T-cell (primary cell): ENCODE results near the gene ARL4A. TPM values are rescaled to one million over a fixed set of nuclear protein-coding genes. Genes with fewer than 3 reads are reported as not detected.
"Not testable (repeated sequence)": the region's sequence is repeated elsewhere in the genome, so short reads cannot be mapped to it uniquely, and the experiment has no call there.

Experiments
- ATAC-seq, 4 experiments: fragments of 200-7000 bp in 3 of 4; fragments of 150-1000 bp in 1 of 4; cut with Tn5 transposase; replicated peaks in 1 of 4; 1 replicate in 3 of 4; 2 replicates in 1 of 4; pipeline ENCODE4 v1.10.0; 2021; ENCODE audit warnings: moderate library complexity in 3 of 4, mild to moderate bottlenecking in 2 of 4, moderate number of reproducible peaks in 1 of 4
- CTCF ChIA-PET, 2 donors: fragments of 300-600 bp; sonication (Branson Sonifier 250); formaldehyde crosslinking; loops; one replicate each; lab custom pipeline; 2022; ENCODE audit warnings: antibody characterized with exemption in 2 of 2; lab: Charles Lee
- POLR2A ChIA-PET, 2 donors: fragments of 300-600 bp; sonication (Branson Sonifier 250); formaldehyde crosslinking; loops; one replicate each; lab custom pipeline; 2022; ENCODE audit warnings: antibody characterized with exemption in 2 of 2; lab: Charles Lee
- DNase-seq, 35 experiments: peaks; one replicate each; pipeline versions ENCODE4 v3.0.0 to v3.0.0-alpha.2; 2013 to 2023
- H3K27ac ChIP-seq: one replicate; pipeline ENCODE4 v1.5.1; 2013; ENCODE audit warnings: low read length
- H3K27me3 ChIP-seq, 2 experiments: replicated peaks in 1 of 2; 1 replicate in 1 of 2; 2 replicates in 1 of 2; pipeline versions ENCODE4 v1.6.1 to v1.7.0; 2013; ENCODE audit warnings: low read length in 1 of 2, mixed read lengths in 1 of 2; ENCODE audit not compliant: control insufficient read depth in 2 of 2, insufficient read depth in 2 of 2; ENCODE audit errors: extremely low read depth in 1 of 2
- H3K36me3 ChIP-seq, 2 donors: 1 replicate in 1 of 2; 2 replicates in 1 of 2; pipeline versions ENCODE4 v1.6.1 to v1.7.0; 2013; ENCODE audit warnings: low read length in 1 of 2; ENCODE audit not compliant: control insufficient read depth in 2 of 2, insufficient read depth in 1 of 2; ENCODE audit errors: extremely low read depth in 1 of 2
- H3K4me1 ChIP-seq, 2 experiments: 1 replicate in 1 of 2; 2 replicates in 1 of 2; pipeline versions ENCODE4 v1.6.1 to v1.7.0; 2013; ENCODE audit warnings: low read length in 2 of 2, mixed read lengths in 1 of 2; ENCODE audit not compliant: insufficient read depth in 2 of 2, control insufficient read depth in 1 of 2; ENCODE audit errors: extremely low read depth in 1 of 2
- H3K4me3 ChIP-seq, 2 donors: 1 replicate in 1 of 2; 2 replicates in 1 of 2; pipeline versions ENCODE4 v1.5.1 to v1.7.0; 2013; ENCODE audit warnings: mild to moderate bottlenecking in 2 of 2, low read length in 1 of 2, moderate library complexity in 1 of 2; ENCODE audit not compliant: control insufficient read depth in 1 of 2; ENCODE audit errors: extremely low read depth in 1 of 2
- H3K9me3 ChIP-seq: 2 replicates; pipeline ENCODE4 v1.7.0; 2013
- H3K27ac Mint-ChIP-seq, 2 donors: one replicate each; pipeline ENCODE4 v1.8.0; 2020 to 2021; ENCODE audit warnings: mild to moderate bottlenecking in 2 of 2, mixed read lengths in 2 of 2
- H3K27me3 Mint-ChIP-seq, 2 donors: one replicate each; pipeline ENCODE4 v1.8.0; 2021 to 2022; ENCODE audit warnings: mixed read lengths in 2 of 2
- H3K36me3 Mint-ChIP-seq: one replicate; pipeline ENCODE4 v1.8.0; 2021; ENCODE audit warnings: mixed read lengths
- H3K4me1 Mint-ChIP-seq, 3 donors: one replicate each; pipeline ENCODE4 v1.8.0; 2020 to 2022; ENCODE audit warnings: mixed read lengths in 3 of 3, mild to moderate bottlenecking in 1 of 3
- H3K4me3 Mint-ChIP-seq, 3 donors: one replicate each; pipeline ENCODE4 v1.8.0; 2020 to 2022; ENCODE audit warnings: mild to moderate bottlenecking in 3 of 3, mixed read lengths in 3 of 3, moderate library complexity in 3 of 3
- H3K9me3 Mint-ChIP-seq, 3 donors: one replicate each; pipeline ENCODE4 v1.8.0; 2020 to 2022; ENCODE audit warnings: mixed read lengths in 3 of 3
- WGBS: methylation state at CpG from one replicate; pipeline ENCODE4 v1.1.5; 2013; ENCODE audit warnings: missing lambda C conversion rate; ENCODE audit not compliant: insufficient coverage; 5-methylcytosine and 5-hydroxymethylcytosine counted together
- total RNA-seq, 35 experiments: library from RNA in 6 of 35; stranded (reverse) in 6 of 35; fragments of 120-200 nt in 1 of 35; gene quantifications; one replicate each; pipeline versions ENCODE4 v1.2.1 to v1.2.4 and lab custom pipeline; 2013 to 2026

The ARL4A gene
- total RNA-seq, 5 donors from 2014 or later (not counting 1 experiment from before 2014, with no cell fraction given) = 7.0 to 98.2 (median 13.6) TPM

GRCh38 chr7:12642508-12642907 is 44.9 kb upstream of the ARL4A start:
- Mint-ChIP-seq H3K27ac (no peak overlapping the region), H3K4me1 (peaks cover 10 to 13% (median 11%) of the 10 kb centered on the region in 3 donors), H3K36me3 (no peaks in the 10 kb centered on the region), H3K9me3 (no peaks in the 10 kb centered on the region), H3K4me3 (no peak overlapping the region), H3K27me3 (no peaks in the 10 kb centered on the region)
- POLR2A ChIA-PET = no interaction called here
- H3K36me3 ChIP-seq = no peaks in the 10 kb centered on the region
- H3K4me1 ChIP-seq = peaks cover 0 to 3% of the 10 kb centered on the region in 2 experiments
- H3K9me3 ChIP-seq = no peaks in the 10 kb centered on the region
- H3K27me3 ChIP-seq = no peaks in the 10 kb centered on the region
- H3K27ac ChIP-seq = no peak overlapping the region
- H3K4me3 ChIP-seq = no peak overlapping the region
- DNase-seq = no peak
- ATAC-seq = no peak
- CTCF ChIA-PET = interaction anchor here in 1 of 2 donors (1.2 kb wide), 1 partner anchor 9 kb away, joined by 3 read pairs; no protein-coding TSS in a partner anchor
- no CpG with 5 or more reads among the region's 5 CpGs for WGBS

GRCh38 chr7:12643001-12643643 is 44.3 kb upstream of the ARL4A start:
- DNase-seq = no peak
- Mint-ChIP-seq H3K9me3 (no peaks in the 10 kb centered on the region), H3K36me3 (no peaks in the 10 kb centered on the region), H3K4me1 (peaks cover 7 to 10% (median 7%) of the 10 kb centered on the region in 3 donors), H3K4me3 (no peak overlapping the region), H3K27ac (no peak overlapping the region), H3K27me3 (no peaks in the 10 kb centered on the region)
- ChIA-PET POLR2A (no interaction called here), CTCF (interaction anchor here in 1 of 2 donors (1.2 kb wide), 1 partner anchor 9 kb away, joined by 3 read pairs; no protein-coding TSS in a partner anchor)
- no peaks in the 10 kb centered on the region for H3K36me3 ChIP-seq
- no peak overlapping the region for H3K4me3 ChIP-seq
- ATAC-seq = no peak
- WGBS = 82% methylated on average over 2 of the region's 3 CpGs
- no peaks in the 10 kb centered on the region for H3K9me3 ChIP-seq
- no peak overlapping the region for H3K27ac ChIP-seq
- no peaks in the 10 kb centered on the region for H3K27me3 ChIP-seq
- peaks cover 0 to under 1% of the 10 kb centered on the region in 2 experiments for H3K4me1 ChIP-seq

GRCh38 chr7:12643644-12644043 is 43.8 kb upstream of the ARL4A start:
- Histone ChIP-seq H3K4me1 (no peaks in the 10 kb centered on the region), H3K36me3 (no peaks in the 10 kb centered on the region), H3K27me3 (no peaks in the 10 kb centered on the region), H3K4me3 (no peak overlapping the region), H3K27ac (no peak overlapping the region), H3K9me3 (no peaks in the 10 kb centered on the region)
- POLR2A ChIA-PET = no interaction called here
- Mint-ChIP-seq H3K27me3 (no peaks in the 10 kb centered on the region), H3K9me3 (no peaks in the 10 kb centered on the region), H3K4me3 (no peak overlapping the region), H3K36me3 (no peaks in the 10 kb centered on the region), H3K4me1 (peaks cover 4 to 6% (median 4%) of the 10 kb centered on the region in 3 donors), H3K27ac (no peak overlapping the region)
- no peak for ATAC-seq
- DNase-seq = no peak
- CTCF ChIA-PET = no interaction called here
- 76% methylated on average over 2 of the region's 5 CpGs for WGBS

GRCh38 chr7:12645212-12645611 is 42.2 kb upstream of the ARL4A start:
- H3K9me3 ChIP-seq, H3K4me3 ChIP-seq, H3K27ac Mint-ChIP-seq, H3K4me1 ChIP-seq, H3K27me3 ChIP-seq, H3K36me3 Mint-ChIP-seq, H3K4me1 Mint-ChIP-seq, H3K36me3 ChIP-seq, H3K27me3 Mint-ChIP-seq, H3K27ac ChIP-seq, H3K9me3 Mint-ChIP-seq, CTCF ChIA-PET, DNase-seq, H3K4me3 Mint-ChIP-seq, POLR2A ChIA-PET, ATAC-seq: not testable (repeated sequence)
- 89% methylated on average over 2 of the region's 6 CpGs for WGBS

GRCh38 chr7:12646139-12646538 is 41.3 kb upstream of the ARL4A start:
- Histone ChIP-seq H3K4me1 (no peaks in the 10 kb centered on the region), H3K36me3 (no peaks in the 10 kb centered on the region), H3K27me3 (no peaks in the 10 kb centered on the region), H3K4me3 (no peak overlapping the region), H3K27ac (no peak overlapping the region), H3K9me3 (no peaks in the 10 kb centered on the region)
- Mint-ChIP-seq H3K27ac (no peak overlapping the region), H3K4me3 (no peak overlapping the region), H3K36me3 (no peaks in the 10 kb centered on the region), H3K27me3 (no peaks in the 10 kb centered on the region), H3K9me3 (no peaks in the 10 kb centered on the region), H3K4me1 (no peaks in the 10 kb centered on the region)
- ChIA-PET POLR2A (no interaction called here), CTCF (interaction anchor here in 1 of 2 donors (0.6 kb wide), 1 partner anchor 340 kb away, joined by 3 read pairs; no protein-coding TSS in a partner anchor)
- DNase-seq (no peak), ATAC-seq (no peak)
- WGBS = no CpG with 5 or more reads among the region's 1 CpG

- H3K27me3 ChIP-seq = no peaks in the 10 kb centered on the region
- ChIA-PET CTCF (interaction anchor here in 1 of 2 donors (0.6 kb wide), 1 partner anchor 33 kb away, joined by 3 read pairs; no protein-coding TSS in a partner anchor), POLR2A (interaction anchor here in 1 of 2 donors (0.6 kb wide), 1 partner anchor 1781 kb away, joined by 10 read pairs; no protein-coding TSS in a partner anchor)
- no peak overlapping the region for H3K4me3 ChIP-seq
- DNase-seq (no peak), ATAC-seq (no peak)
- no peak overlapping the region for H3K27ac Mint-ChIP-seq
- H3K4me3 Mint-ChIP-seq = no peak overlapping the region
- H3K27me3 Mint-ChIP-seq = no peaks in the 10 kb centered on the region
- H3K27ac ChIP-seq = no peak overlapping the region
- H3K9me3 Mint-ChIP-seq = no peaks in the 10 kb centered on the region
- no peaks in the 10 kb centered on the region for H3K4me1 Mint-ChIP-seq
- H3K9me3 ChIP-seq = no peaks in the 10 kb centered on the region
- no peaks in the 10 kb centered on the region for H3K36me3 ChIP-seq
- 40% methylated on average over 1 of the region's 6 CpGs for WGBS
- H3K36me3 Mint-ChIP-seq = no peaks in the 10 kb centered on the region
- H3K4me1 ChIP-seq = no peaks in the 10 kb centered on the region
Measured at GRCh38 chr7:12647364-12648219, 39.8 kb upstream of the ARL4A start.
